GM19324 (cell line): Measurements from ENCODE around the gene SERPINB12.
A peak's percentile ranks its signal among the peaks of the same experiment; 100 is the strongest.

ENCODE experiments used
- ATAC-seq: cut with Tn5 transposase; IDR thresholded peaks from one replicate; pipeline ENCODE4 v1.9.1; 2021; ENCODE audit warnings: mild to moderate bottlenecking, moderate library complexity; ENCODE audit not compliant: unreplicated experiment, low FRiP score

SERPINB12 gene

GRCh38 chr18:63550068-63550467, 7.9 kb downstream of the SERPINB12 start:
- no peak for ATAC-seq

- ATAC-seq, result no peak
These were observed 9.6 kb downstream of the SERPINB12 start for GRCh38 chr18:63551769-63552168.

GRCh38 chr18:63552581-63552980, 10.4 kb downstream of the SERPINB12 start:
- ATAC-seq, result no peak

GRCh38 chr18:63553081-63553480, 10.9 kb downstream of the SERPINB12 start:
- ATAC-seq, result no peak

- ATAC-seq, result no peak
These were observed 17.7 kb downstream of the SERPINB12 start for GRCh38 chr18:63559567-63560491.

- peak; percentile 88 for ATAC-seq
These were observed 20.1 kb downstream of the SERPINB12 start for GRCh38 chr18:63562284-63562683.

- ATAC-seq, result no peak
These were observed 21.9 kb downstream of the SERPINB12 start for GRCh38 chr18:63564021-63564420.

- no peak for ATAC-seq
These were observed 22.4 kb downstream of the SERPINB12 start for GRCh38 chr18:63564561-63564960.

GRCh38 chr18:63567276-63567675, 25.1 kb downstream of the SERPINB12 start:
- ATAC-seq, result no peak

GRCh38 chr18:63567825-63568224, 25.7 kb downstream of the SERPINB12 start:
- ATAC-seq, result no peak

- ATAC-seq, result no peak
These were observed 28.6 kb downstream of the SERPINB12 start for GRCh38 chr18:63570721-63571120.

- ATAC-seq, result no peak
These were observed 33.5 kb downstream of the SERPINB12 start for GRCh38 chr18:63575681-63576080.

GRCh38 chr18:63578357-63578958, 36.3 kb downstream of the SERPINB12 start:
- no peak for ATAC-seq

- ATAC-seq, result no peak
These were observed 37.4 kb downstream of the SERPINB12 start for GRCh38 chr18:63579616-63580015.

GRCh38 chr18:63585988-63586387, 43.8 kb downstream of the SERPINB12 start:
- ATAC-seq, result no peak

GRCh38 chr18:63586431-63586830, 44.3 kb downstream of the SERPINB12 start:
- ATAC-seq, result no peak

- ATAC-seq, result no peak
These were observed 44.8 kb downstream of the SERPINB12 start, which contains the start of gene SERPINB13 for GRCh38 chr18:63586966-63587365. Gene SERPINB13, plus strand, starts transcription at chr18:63587343. Its CDS starts 1,325 bp downstream, at chr18:63588668.

GRCh38 chr18:63588909-63589308, 46.7 kb downstream of the SERPINB12 start:
- no peak for ATAC-seq

GRCh38 chr18:63590373-63590772, 48.2 kb downstream of the SERPINB12 start:
- ATAC-seq, result no peak

- ATAC-seq, result no peak
These were observed 49.0 kb downstream of the SERPINB12 start for GRCh38 chr18:63590966-63591695.

GRCh38 chr18:63591725-63592124, 49.6 kb downstream of the SERPINB12 start:
- ATAC-seq, result no peak
